Activated CD8-positive, alpha-beta memory T cell treated with anti-CD3 and anti-CD28 coated beads for 24 hours (primary cell): ENCODE results near the gene FAAH.

ENCODE experiments used
- DNase-seq: peaks from one replicate; pipeline ENCODE4 v3.0.0-alpha.2; 2020

FAAH gene

DNA sequence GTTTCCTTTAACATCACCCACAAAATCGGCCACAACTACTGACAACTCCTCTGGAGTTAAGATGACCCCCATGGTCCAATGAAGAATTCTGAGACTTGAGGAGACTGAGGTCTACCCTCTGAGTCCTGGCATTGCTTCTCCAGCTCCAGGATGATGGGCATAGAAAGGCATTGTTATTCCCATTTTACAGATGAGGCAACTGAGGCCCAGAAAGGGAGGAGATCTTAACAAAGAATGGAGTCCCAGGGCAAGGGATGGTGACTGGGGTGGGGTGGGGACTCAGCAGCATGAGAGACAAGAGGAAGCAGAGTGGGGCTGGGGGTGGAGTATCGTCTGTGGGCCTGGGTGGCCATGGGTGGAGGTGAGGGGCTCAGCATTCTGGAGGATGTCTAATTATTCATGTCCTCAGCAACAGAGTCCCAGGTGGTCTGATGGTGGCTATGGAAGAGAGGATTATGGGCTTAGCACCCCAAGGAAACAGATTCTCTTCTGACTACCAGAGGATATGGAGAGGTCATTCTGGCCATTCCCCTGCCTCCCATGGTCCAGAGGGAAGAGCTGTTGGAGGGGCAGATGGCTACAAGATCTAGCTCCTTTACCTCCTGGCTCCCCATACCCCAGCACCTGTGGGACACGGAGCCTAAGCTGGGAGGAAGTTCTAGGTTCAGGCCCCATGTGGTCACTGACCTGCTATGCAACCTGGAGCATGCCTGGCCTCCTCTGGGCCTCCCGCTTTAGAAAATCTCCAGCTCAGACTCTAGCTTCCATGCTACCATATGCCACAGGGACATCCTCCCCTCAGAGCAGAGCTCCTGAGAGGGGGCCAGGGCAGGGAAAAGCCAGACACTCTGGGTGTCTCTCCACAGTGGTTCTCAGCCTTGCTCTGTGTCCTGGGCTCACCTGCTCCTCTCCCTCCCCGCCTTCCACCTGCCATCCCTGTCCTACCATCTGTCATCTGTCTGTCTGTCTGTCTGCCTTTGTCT lies 58.1 kb downstream of the FAAH start:
- no peak for DNase-seq

GRCh38 chr1:46452931-46453325 lies 58.8 kb downstream of the FAAH start:
- DNase-seq: no peak

DNA sequence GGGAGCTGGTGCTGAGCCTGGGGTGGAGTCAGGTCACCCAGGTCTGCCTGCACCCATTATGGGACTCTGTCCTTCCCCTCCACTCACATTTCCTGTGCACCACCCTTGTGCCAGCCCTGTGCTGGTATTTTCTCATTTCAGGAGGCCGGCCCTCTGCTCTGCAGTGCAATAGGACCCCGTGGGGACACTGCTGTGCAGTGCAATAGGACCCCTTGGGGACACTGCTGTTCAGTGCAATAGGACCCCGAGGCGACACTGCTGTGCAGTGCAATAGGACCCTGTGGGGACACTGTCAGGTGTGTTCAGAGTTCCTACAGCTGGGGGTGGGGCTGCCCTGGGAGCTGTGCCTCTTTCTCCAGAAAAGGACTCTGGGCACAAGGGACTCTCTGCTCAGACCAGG lies 59.3 kb downstream of the FAAH start:
- no peak for DNase-seq

DNA sequence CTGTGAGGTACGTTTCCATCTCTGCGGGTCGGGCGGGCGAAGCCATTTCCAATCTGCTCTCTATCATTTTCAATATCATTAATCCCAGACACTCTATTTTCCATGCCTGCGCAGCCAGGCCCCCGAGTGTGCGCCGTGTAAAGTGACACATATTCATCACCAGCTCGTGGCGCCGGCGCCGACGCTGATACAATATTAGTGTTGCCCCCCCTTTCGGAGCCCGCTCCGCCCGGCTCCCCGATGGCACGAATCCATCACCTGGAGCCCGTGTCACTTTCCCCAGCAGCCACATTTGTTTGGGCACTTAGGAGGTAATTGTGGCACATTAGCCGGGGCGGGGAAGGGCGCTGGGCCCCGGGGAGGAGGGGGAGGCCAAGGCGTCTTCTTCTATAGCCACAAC lies 61.8 kb downstream of the FAAH start:
- no peak for DNase-seq

DNA sequence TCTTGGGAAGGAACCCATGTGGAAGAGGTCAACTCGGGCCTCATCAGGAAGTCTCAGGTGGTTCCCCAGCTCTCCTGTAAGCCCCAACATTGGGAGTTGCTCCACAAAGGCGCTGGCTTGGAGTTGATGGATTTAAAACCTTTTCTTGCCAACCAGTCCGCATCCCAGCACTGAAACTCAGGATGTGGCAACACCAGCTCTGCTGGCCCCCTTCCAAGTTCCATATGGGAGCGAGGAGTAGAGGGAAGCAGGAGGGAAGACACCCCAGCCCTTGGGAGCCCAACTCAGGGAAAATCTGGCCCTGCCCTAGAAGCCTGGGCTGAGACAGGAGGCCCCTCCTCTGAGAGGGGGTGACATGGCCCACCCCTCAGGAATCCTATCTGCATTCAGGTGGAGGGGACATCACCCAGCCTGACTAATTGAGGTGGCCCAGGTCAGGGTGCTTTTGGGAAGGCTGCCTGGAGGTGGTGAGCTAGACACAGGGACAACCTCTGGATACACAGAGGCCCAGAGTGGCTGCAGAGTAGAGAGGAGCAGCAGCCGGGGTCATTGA lies 62.4 kb downstream of the FAAH start:
- no peak for DNase-seq

GRCh38 chr1:46457178-46457577 lies 63.1 kb downstream of the FAAH start:
- no peak for DNase-seq

- DNase-seq: no peak
These were observed 64.1 kb downstream of the FAAH start for GRCh38 chr1:46458190-46458589.

- no peak for DNase-seq
These were observed 64.7 kb downstream of the FAAH start for GRCh38 chr1:46458846-46459245.

DNA sequence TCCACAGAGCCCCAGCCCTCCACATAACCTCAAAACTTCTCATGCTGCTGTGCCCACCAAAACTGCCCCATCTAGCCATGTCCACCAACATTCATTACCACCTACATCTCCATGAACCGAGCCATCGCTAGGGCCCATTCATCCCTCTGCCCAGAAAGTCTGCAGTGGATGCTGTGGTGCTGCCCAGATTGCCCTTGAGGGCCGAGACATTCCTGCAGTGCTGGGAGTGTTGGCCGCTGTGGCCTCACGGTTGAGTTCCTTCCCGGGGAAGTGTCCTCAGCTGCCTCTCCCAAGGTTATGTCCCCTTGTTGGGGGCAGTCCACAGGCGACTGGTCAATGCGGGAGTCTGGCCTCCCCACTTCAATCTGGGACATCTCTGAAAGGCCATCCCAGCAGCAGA lies 65.2 kb downstream of the FAAH start:
- DNase-seq: no peak

DNA sequence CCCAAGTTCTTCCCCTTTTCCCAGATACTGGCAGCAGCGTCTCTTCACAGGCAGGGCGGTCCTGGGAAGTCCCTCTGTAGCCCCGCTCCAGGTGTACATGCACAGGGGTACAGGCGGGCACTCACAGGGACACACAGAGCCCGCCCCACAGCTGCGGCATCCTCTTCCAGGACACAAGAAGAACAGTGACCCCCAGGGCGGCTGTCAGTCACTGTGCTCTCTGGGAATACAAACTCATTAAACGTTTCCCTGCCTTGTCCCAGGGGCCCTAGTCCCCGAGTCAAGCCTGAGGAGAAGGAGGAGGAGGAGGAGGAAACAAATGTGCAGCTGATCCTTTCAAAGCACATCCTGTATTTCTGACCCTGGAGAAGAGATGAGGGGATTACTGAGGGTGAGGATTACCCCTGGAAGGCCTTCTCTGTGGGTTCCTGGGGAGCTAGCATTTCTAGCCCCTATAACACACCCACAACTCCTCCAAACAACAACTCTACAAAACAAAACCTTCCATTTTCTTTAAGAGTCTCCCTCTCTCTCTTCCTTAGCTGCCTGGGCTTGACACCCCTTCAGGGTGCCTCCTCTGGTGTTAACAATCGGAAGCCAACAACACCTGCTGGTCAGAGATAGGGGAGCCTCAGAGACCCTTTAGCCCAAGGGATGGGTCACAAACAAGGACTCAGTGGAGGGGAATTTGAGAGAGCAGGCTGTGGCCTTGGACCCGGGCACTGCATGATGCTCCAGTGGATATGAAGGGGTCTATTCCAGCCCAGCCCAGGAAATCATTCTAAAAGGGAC lies 67.1 kb downstream of the FAAH start:
- DNase-seq: no peak

DNA sequence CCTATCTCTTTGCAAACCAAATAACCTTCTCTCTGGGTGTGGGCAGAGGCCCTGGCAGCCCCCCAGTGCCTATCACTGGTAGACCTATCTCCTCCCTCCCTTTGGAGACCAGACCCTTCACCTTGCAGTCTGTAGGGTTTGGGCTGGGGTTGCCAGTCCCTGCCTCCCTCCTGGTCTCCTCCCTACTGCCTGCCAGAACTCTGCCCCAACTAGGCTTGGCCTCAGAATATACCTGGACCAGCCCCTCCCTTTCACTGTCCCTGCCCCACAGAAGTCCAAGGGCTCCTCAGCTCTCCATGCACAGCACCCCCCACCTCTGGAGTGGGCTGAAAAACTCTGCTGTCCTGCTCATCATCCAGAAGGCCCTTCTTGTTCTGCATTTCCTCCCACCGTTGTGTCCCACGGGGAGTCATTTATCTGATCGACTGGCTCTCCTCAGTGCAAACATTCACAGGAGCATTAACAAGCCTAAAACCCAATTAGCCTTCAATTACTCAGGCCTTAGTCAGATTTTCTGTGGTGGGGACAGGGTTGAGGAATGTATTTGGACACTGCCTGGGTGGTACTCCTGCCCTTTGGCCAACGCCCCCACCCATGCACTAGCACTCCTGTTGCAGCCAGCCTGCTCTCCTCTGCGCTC lies 67.8 kb downstream of the FAAH start:
- no peak for DNase-seq
